Measurements from ENCODE around the gene AMFR. TPM values are rescaled to one million over a fixed set of nuclear protein-coding genes. Genes with fewer than 3 reads are reported as not detected.

Gene AMFR
- total and polyA plus RNA-seq, 10 of the 15 experiments (the other 5 are each of a cell fraction or from before 2014, with no cell fraction given): 8.2 to 67.6 (median 28.1) TPM

- TF ChIP-seq NKRF (conservative IDR thresholded peaks at IDR 0.05) (no peak), NFYB (IDR thresholded peaks at IDR 0.05; ENCODE audit: insufficient read depth, low read depth, low read length) (no peak)
- TF ChIP-seq, protein P1, sequence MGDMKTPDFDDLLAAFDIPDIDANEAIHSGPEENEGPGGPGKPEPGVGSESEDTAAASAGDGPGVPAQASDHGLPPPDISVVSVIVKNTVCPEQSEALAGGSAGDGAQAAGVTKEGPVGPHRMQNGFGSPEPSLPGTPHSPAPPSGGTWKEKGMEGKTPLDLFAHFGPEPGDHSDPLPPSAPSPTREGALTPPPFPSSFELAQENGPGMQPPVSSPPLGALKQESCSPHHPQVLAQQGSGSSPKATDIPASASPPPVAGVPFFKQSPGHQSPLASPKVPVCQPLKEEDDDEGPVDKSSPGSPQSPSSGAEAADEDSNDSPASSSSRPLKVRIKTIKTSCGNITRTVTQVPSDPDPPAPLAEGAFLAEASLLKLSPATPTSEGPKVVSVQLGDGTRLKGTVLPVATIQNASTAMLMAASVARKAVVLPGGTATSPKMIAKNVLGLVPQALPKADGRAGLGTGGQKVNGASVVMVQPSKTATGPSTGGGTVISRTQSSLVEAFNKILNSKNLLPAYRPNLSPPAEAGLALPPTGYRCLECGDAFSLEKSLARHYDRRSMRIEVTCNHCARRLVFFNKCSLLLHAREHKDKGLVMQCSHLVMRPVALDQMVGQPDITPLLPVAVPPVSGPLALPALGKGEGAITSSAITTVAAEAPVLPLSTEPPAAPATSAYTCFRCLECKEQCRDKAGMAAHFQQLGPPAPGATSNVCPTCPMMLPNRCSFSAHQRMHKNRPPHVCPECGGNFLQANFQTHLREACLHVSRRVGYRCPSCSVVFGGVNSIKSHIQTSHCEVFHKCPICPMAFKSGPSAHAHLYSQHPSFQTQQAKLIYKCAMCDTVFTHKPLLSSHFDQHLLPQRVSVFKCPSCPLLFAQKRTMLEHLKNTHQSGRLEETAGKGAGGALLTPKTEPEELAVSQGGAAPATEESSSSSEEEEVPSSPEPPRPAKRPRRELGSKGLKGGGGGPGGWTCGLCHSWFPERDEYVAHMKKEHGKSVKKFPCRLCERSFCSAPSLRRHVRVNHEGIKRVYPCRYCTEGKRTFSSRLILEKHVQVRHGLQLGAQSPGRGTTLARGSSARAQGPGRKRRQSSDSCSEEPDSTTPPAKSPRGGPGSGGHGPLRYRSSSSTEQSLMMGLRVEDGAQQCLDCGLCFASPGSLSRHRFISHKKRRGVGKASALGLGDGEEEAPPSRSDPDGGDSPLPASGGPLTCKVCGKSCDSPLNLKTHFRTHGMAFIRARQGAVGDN (IDR thresholded peaks at IDR 0.05): no peak
Measured at GRCh38 chr16:56312028-56312300, 113.4 kb downstream of the AMFR start (continued).

Other genes starting within 250 kb of the AMFR start
Only the 7 nearest of the 14 such genes appear.
- 145 and 229 TPM in 2 replicates for gene NUDT21, start 25.8 kb upstream of the AMFR start, total RNA-seq (2014; rRNA removed)
- gene NUDT21, start 25.8 kb upstream of the AMFR start, total RNA-seq (2014; rRNA removed; fragmentation: Illumina TruSeq; extraction: Trizol): 106 and 110 TPM in 2 replicates
- gene NUDT21, start 25.8 kb upstream of the AMFR start, total RNA-seq (2021): 200 and 203 TPM in 2 replicates
- 183 and 220 TPM in 2 replicates for gene NUDT21, start 25.8 kb upstream of the AMFR start, polyA plus RNA-seq (2011; rRNA removed)
- 104 and 141 TPM in 2 replicates for gene NUDT21, start 25.8 kb upstream of the AMFR start, polyA plus RNA-seq (2014; fragmentation: Illumina TruSeq; extraction: Trizol)
- gene NUDT21, start 25.8 kb upstream of the AMFR start, polyA plus RNA-seq (2014; fragmentation: Nextera tagmentation; extraction: Ambion mirVana): 100 to 1,000 TPM in 1 of 2 experiments, 10 to 100 TPM in 1; 70.1 to 120 TPM
- gene NUDT21, start 25.8 kb upstream of the AMFR start, polyA plus RNA-seq (2014; rRNA removed): 99.0 and 175 TPM in 2 replicates
- 100 to 1,000 TPM; 134 to 152 TPM for gene NUDT21, start 25.8 kb upstream of the AMFR start, polyA plus RNA-seq (2016; fragmentation: Nextera tagmentation; extraction: Ambion mirVana)
- gene OGFOD1, start 26.0 kb upstream of the AMFR start, total RNA-seq (2014; rRNA removed): 42.4 and 58.3 TPM in 2 replicates
- gene OGFOD1, start 26.0 kb upstream of the AMFR start, total RNA-seq (2014; rRNA removed; fragmentation: Illumina TruSeq; extraction: Trizol): 41.8 and 43.2 TPM in 2 replicates
- 51.6 and 54.4 TPM in 2 replicates for gene OGFOD1, start 26.0 kb upstream of the AMFR start, total RNA-seq (2021)
- gene OGFOD1, start 26.0 kb upstream of the AMFR start, polyA plus RNA-seq (2011; rRNA removed): 38.8 and 48.8 TPM in 2 replicates
- gene OGFOD1, start 26.0 kb upstream of the AMFR start, polyA plus RNA-seq (2014; fragmentation: Illumina TruSeq; extraction: Trizol): 60.6 and 74.3 TPM in 2 replicates
- 10 to 100 TPM; 31.4 to 40.7 TPM for gene OGFOD1, start 26.0 kb upstream of the AMFR start, polyA plus RNA-seq (2014; fragmentation: Nextera tagmentation; extraction: Ambion mirVana)
- gene OGFOD1, start 26.0 kb upstream of the AMFR start, polyA plus RNA-seq (2014; rRNA removed): 54.8 and 57.2 TPM in 2 replicates
- 100 to 1,000 TPM; 117 to 119 TPM for gene OGFOD1, start 26.0 kb upstream of the AMFR start, polyA plus RNA-seq (2016; fragmentation: Nextera tagmentation; extraction: Ambion mirVana)
- gene BBS2, start 94.5 kb upstream of the AMFR start, total RNA-seq (2014; rRNA removed): 12.5 and 17.6 TPM in 2 replicates
- gene BBS2, start 94.5 kb upstream of the AMFR start, total RNA-seq (2014; rRNA removed; fragmentation: Illumina TruSeq; extraction: Trizol): 16.3 and 16.5 TPM in 2 replicates
- gene BBS2, start 94.5 kb upstream of the AMFR start, total RNA-seq (2021): 10.0 and 10.5 TPM in 2 replicates
- 38.3 and 49.5 TPM in 2 replicates for gene BBS2, start 94.5 kb upstream of the AMFR start, polyA plus RNA-seq (2011; rRNA removed)
- gene BBS2, start 94.5 kb upstream of the AMFR start, polyA plus RNA-seq (2014; fragmentation: Illumina TruSeq; extraction: Trizol): 14.6 and 16.2 TPM in 2 replicates
- gene BBS2, start 94.5 kb upstream of the AMFR start, polyA plus RNA-seq (2014; fragmentation: Nextera tagmentation; extraction: Ambion mirVana): 1 to 10 TPM; 4.9 to 8.4 TPM
- 13.2 and 17.1 TPM in 2 replicates for gene BBS2, start 94.5 kb upstream of the AMFR start, polyA plus RNA-seq (2014; rRNA removed)
- gene BBS2, start 94.5 kb upstream of the AMFR start, polyA plus RNA-seq (2016; fragmentation: Nextera tagmentation; extraction: Ambion mirVana): 10 to 100 TPM; 18.9 to 24.6 TPM
- not detected in 2 replicates for gene MT4, start 139.5 kb upstream of the AMFR start, total RNA-seq (2014; rRNA removed)
- not detected in 2 replicates for gene MT4, start 139.5 kb upstream of the AMFR start, total RNA-seq (2014; rRNA removed; fragmentation: Illumina TruSeq; extraction: Trizol)
- not detected in 2 replicates for gene MT4, start 139.5 kb upstream of the AMFR start, total RNA-seq (2021)
- not detected in 2 replicates for gene MT4, start 139.5 kb upstream of the AMFR start, polyA plus RNA-seq (2011; rRNA removed)
- gene MT4, start 139.5 kb upstream of the AMFR start, polyA plus RNA-seq (2014; fragmentation: Illumina TruSeq; extraction: Trizol): not detected in 2 replicates
- not detected for gene MT4, start 139.5 kb upstream of the AMFR start, polyA plus RNA-seq (2014; fragmentation: Nextera tagmentation; extraction: Ambion mirVana)
- not detected in 2 replicates for gene MT4, start 139.5 kb upstream of the AMFR start, polyA plus RNA-seq (2014; rRNA removed)
- gene MT4, start 139.5 kb upstream of the AMFR start, polyA plus RNA-seq (2016; fragmentation: Nextera tagmentation; extraction: Ambion mirVana): not detected
- not detected in 2 replicates for gene MT3, start 164.0 kb upstream of the AMFR start, total RNA-seq (2014; rRNA removed)
- not detected in 2 replicates for gene MT3, start 164.0 kb upstream of the AMFR start, total RNA-seq (2014; rRNA removed; fragmentation: Illumina TruSeq; extraction: Trizol)
- gene MT3, start 164.0 kb upstream of the AMFR start, total RNA-seq (2021): not detected in 2 replicates
- gene MT3, start 164.0 kb upstream of the AMFR start, polyA plus RNA-seq (2011; rRNA removed): 0.24 and 0.41 TPM in 2 replicates
- not detected in 2 replicates for gene MT3, start 164.0 kb upstream of the AMFR start, polyA plus RNA-seq (2014; fragmentation: Illumina TruSeq; extraction: Trizol)
- not detected for gene MT3, start 164.0 kb upstream of the AMFR start, polyA plus RNA-seq (2014; fragmentation: Nextera tagmentation; extraction: Ambion mirVana)
- not detected in 2 replicates for gene MT3, start 164.0 kb upstream of the AMFR start, polyA plus RNA-seq (2014; rRNA removed)
- not detected for gene MT3, start 164.0 kb upstream of the AMFR start, polyA plus RNA-seq (2016; fragmentation: Nextera tagmentation; extraction: Ambion mirVana)
- gene MT2A, start 183.0 kb upstream of the AMFR start, total RNA-seq (2014; rRNA removed): 19.0 and 20.1 TPM in 2 replicates
- gene MT2A, start 183.0 kb upstream of the AMFR start, total RNA-seq (2014; rRNA removed; fragmentation: Illumina TruSeq; extraction: Trizol): 10.7 and 12.7 TPM in 2 replicates
- gene MT2A, start 183.0 kb upstream of the AMFR start, total RNA-seq (2021): 44.8 and 54.8 TPM in 2 replicates
- gene MT2A, start 183.0 kb upstream of the AMFR start, polyA plus RNA-seq (2011; rRNA removed): 8.1 and 11.3 TPM in 2 replicates
- 0.41 and 7.3 TPM in 2 replicates for gene MT2A, start 183.0 kb upstream of the AMFR start, polyA plus RNA-seq (2014; fragmentation: Illumina TruSeq; extraction: Trizol)
- 10 to 100 TPM; 56.3 to 75.3 TPM for gene MT2A, start 183.0 kb upstream of the AMFR start, polyA plus RNA-seq (2014; fragmentation: Nextera tagmentation; extraction: Ambion mirVana)
- 52.3 and 59.0 TPM in 2 replicates for gene MT2A, start 183.0 kb upstream of the AMFR start, polyA plus RNA-seq (2014; rRNA removed)
- 100 to 1,000 TPM; 270 to 271 TPM for gene MT2A, start 183.0 kb upstream of the AMFR start, polyA plus RNA-seq (2016; fragmentation: Nextera tagmentation; extraction: Ambion mirVana)
- 10.0 and 11.0 TPM in 2 replicates for gene MT1E, start 200.2 kb upstream of the AMFR start, total RNA-seq (2014; rRNA removed)
- gene MT1E, start 200.2 kb upstream of the AMFR start, total RNA-seq (2014; rRNA removed; fragmentation: Illumina TruSeq; extraction: Trizol): 7.6 and 7.9 TPM in 2 replicates
- 10.6 and 12.7 TPM in 2 replicates for gene MT1E, start 200.2 kb upstream of the AMFR start, total RNA-seq (2021)
- 16.8 and 18.2 TPM in 2 replicates for gene MT1E, start 200.2 kb upstream of the AMFR start, polyA plus RNA-seq (2011; rRNA removed)
- 0.48 and 5.8 TPM in 2 replicates for gene MT1E, start 200.2 kb upstream of the AMFR start, polyA plus RNA-seq (2014; fragmentation: Illumina TruSeq; extraction: Trizol)
- 10 to 100 TPM; 17.7 to 20.7 TPM for gene MT1E, start 200.2 kb upstream of the AMFR start, polyA plus RNA-seq (2014; fragmentation: Nextera tagmentation; extraction: Ambion mirVana)
- gene MT1E, start 200.2 kb upstream of the AMFR start, polyA plus RNA-seq (2014; rRNA removed): 16.2 and 18.8 TPM in 2 replicates
- gene MT1E, start 200.2 kb upstream of the AMFR start, polyA plus RNA-seq (2016; fragmentation: Nextera tagmentation; extraction: Ambion mirVana): 10 to 100 TPM; 20.1 to 22.3 TPM

All from GM12878 (cell line).